Ishikawa (cell line): Measurements from ENCODE around the gene IP6K3.

Experiments used
- CEBPB ChIP-seq: IDR thresholded peaks from 2 replicates; pipeline ENCODE4 v1.6.1; 2012
- CREB1 ChIP-seq: IDR thresholded peaks from 2 replicates; pipeline ENCODE4 v1.6.1; 2012; ENCODE audit warnings: low read depth
- EGR1 ChIP-seq: IDR thresholded peaks from 2 replicates; pipeline ENCODE4 v1.6.1; 2012
- EP300 ChIP-seq: IDR thresholded peaks from 2 replicates; pipeline ENCODE4 v1.6.1; 2012; ENCODE audit warnings: borderline replicate concordance
- FOXM1 ChIP-seq: IDR thresholded peaks from 2 replicates; pipeline ENCODE4 v1.6.1; 2012; ENCODE audit warnings: low read depth, borderline replicate concordance
- MAX ChIP-seq: IDR thresholded peaks from 2 replicates; pipeline ENCODE4 v1.6.1; 2012
- NFIC ChIP-seq: IDR thresholded peaks from 2 replicates; pipeline ENCODE4 v1.6.1; 2012
- RAD21 ChIP-seq: IDR thresholded peaks from 2 replicates; pipeline ENCODE4 v1.6.1; 2012; ENCODE audit warnings: low read depth
- TAF1 ChIP-seq: IDR thresholded peaks from 2 replicates; pipeline ENCODE4 v1.6.1; 2012; ENCODE audit warnings: low read depth, mild to moderate bottlenecking
- TCF12 ChIP-seq: IDR thresholded peaks from 2 replicates; pipeline ENCODE4 v1.6.1; 2012; ENCODE audit warnings: low read depth
- TEAD4 ChIP-seq: IDR thresholded peaks from 2 replicates; pipeline ENCODE4 v1.6.1; 2012
- USF1 ChIP-seq: IDR thresholded peaks from 2 replicates; pipeline ENCODE4 v1.6.1; 2012
- YY1 ChIP-seq: IDR thresholded peaks from 2 replicates; pipeline ENCODE4 v1.6.1; 2012; ENCODE audit warnings: low read depth
- ZBTB7A ChIP-seq: IDR thresholded peaks from 2 replicates; pipeline ENCODE4 v1.6.1; 2012; ENCODE audit warnings: low read depth
- TF ChIP-seq, protein P1 (sequence below): IDR thresholded peaks from 2 replicates; pipeline ENCODE4 v1.6.1; 2012; ENCODE audit warnings: low read depth, mild to moderate bottlenecking

Gene IP6K3

DNA sequence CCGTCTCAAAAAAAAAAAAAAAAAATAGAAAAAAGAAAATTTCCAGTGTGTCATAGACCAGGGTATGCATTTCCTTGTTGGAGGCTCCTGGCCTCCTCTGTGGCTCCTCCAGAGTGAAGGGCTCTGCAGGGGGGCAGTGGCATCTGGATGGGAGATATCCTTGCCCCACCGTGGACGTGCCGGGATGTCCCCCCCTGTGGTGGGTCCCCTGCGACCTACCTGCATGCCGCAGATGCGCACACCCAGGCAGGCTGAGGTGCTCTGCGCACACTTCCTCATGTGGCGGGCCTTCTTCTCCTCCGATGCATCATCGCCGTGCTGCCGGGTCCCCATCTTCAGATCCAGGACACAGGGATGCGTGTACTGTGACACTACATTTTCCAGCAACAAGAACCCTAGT is 21.5 kb downstream of the IP6K3 start:
- TF ChIP-seq FOXM1 (no peak), EP300 (no peak), EGR1 (no peak), NFIC (no peak), CEBPB (no peak), ZBTB7A (no peak), USF1 (no peak), CREB1 (no peak), RAD21 (no peak), TAF1 (no peak), TEAD4 (no peak), YY1 (no peak), MAX (no peak), TCF12 (no peak)
- TF ChIP-seq, protein P1, sequence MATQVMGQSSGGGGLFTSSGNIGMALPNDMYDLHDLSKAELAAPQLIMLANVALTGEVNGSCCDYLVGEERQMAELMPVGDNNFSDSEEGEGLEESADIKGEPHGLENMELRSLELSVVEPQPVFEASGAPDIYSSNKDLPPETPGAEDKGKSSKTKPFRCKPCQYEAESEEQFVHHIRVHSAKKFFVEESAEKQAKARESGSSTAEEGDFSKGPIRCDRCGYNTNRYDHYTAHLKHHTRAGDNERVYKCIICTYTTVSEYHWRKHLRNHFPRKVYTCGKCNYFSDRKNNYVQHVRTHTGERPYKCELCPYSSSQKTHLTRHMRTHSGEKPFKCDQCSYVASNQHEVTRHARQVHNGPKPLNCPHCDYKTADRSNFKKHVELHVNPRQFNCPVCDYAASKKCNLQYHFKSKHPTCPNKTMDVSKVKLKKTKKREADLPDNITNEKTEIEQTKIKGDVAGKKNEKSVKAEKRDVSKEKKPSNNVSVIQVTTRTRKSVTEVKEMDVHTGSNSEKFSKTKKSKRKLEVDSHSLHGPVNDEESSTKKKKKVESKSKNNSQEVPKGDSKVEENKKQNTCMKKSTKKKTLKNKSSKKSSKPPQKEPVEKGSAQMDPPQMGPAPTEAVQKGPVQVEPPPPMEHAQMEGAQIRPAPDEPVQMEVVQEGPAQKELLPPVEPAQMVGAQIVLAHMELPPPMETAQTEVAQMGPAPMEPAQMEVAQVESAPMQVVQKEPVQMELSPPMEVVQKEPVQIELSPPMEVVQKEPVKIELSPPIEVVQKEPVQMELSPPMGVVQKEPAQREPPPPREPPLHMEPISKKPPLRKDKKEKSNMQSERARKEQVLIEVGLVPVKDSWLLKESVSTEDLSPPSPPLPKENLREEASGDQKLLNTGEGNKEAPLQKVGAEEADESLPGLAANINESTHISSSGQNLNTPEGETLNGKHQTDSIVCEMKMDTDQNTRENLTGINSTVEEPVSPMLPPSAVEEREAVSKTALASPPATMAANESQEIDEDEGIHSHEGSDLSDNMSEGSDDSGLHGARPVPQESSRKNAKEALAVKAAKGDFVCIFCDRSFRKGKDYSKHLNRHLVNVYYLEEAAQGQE, result no peak

- TF ChIP-seq TCF12 (no peak), TEAD4 (no peak), NFIC (no peak)
Observed at GRCh38 chr6:33724102-33725023, 22.3 kb downstream of the IP6K3 start.

DNA sequence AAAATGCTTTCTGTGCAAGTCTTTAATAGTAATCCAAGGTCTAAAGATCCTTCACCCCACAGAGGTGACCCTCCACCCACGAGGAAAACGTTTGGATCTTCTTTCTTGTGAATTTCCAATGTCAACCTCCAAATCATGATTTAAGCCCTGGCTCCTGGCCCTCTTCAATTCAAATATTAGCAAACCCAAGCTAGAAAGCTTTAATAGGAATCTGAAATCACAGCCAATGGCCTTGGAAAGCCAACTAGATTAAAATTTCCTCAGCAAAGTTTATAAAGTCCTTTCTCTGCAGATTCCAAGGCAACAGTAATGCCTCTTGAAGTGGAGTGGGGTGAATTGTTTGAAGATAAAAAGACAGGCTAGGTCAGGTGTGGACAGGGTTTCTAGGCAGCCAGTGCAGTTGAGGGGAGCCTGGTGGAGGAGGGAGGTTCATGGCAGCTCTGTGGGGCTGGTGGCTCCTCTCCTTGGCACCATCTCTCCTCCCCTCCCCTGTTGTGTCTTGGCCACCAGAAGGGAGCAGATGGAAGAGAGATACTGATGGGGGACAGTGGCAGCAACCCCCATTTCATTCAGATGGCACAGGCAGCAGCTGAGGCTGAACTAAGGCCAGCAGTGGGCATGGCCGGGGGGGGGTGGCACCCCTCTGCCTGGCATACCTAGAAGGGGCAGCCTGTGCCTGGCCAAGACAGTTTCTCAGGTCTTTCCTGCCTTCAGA is 23.2 kb downstream of the IP6K3 start:
- TF ChIP-seq, protein P1, result no peak
- TF ChIP-seq TCF12 (no peak), EGR1 (no peak), FOXM1 (no peak), ZBTB7A (no peak), TAF1 (no peak), YY1 (no peak), EP300 (no peak), RAD21 (no peak), TEAD4 (no peak), USF1 (no peak), CREB1 (no peak), CEBPB (no peak), MAX (no peak), NFIC (no peak)

GRCh38 chr6:33722103-33722623 is 24.5 kb downstream of the IP6K3 start:
- TF ChIP-seq TCF12 (no peak), EP300 (no peak), NFIC (no peak), FOXM1 (no peak), MAX (no peak), CREB1 (no peak), EGR1 (no peak), USF1 (no peak), YY1 (no peak), TAF1 (no peak), CEBPB (no peak)
- TF ChIP-seq, protein P1, result no peak
